ELF-1 (cell line): ENCODE data around the gene A2M.

Experiments
- DNase-seq: peaks from one replicate; pipeline ENCODE4 v3.0.0-alpha.2; 2016; ENCODE audit warnings: low read depth, low spot score

A2M gene

GRCh38 chr12:9039397-9039977 lies 76.2 kb downstream of the A2M start:
- no peak for DNase-seq

GRCh38 chr12:9037431-9037830 lies 78.3 kb downstream of the A2M start:
- DNase-seq, result no peak

- DNase-seq, result no peak
These were observed 79.5 kb downstream of the A2M start for GRCh38 chr12:9036227-9036626.

- no peak for DNase-seq
These were observed 81.6 kb downstream of the A2M start for GRCh38 chr12:9034095-9034494.

- DNase-seq, result no peak
These were observed 82.3 kb downstream of the A2M start for GRCh38 chr12:9033265-9033887.

GRCh38 chr12:9032202-9032964 lies 83.3 kb downstream of the A2M start:
- DNase-seq, result no peak

- DNase-seq, result no peak
These were observed 84.9 kb downstream of the A2M start for GRCh38 chr12:9030776-9031175.

- no peak for DNase-seq
These were observed 88.3 kb downstream of the A2M start for GRCh38 chr12:9027161-9028059.

- no peak for DNase-seq
These were observed 91.2 kb downstream of the A2M start for GRCh38 chr12:9024512-9024911.

GRCh38 chr12:9022592-9022991 lies 93.1 kb downstream of the A2M start:
- DNase-seq, result no peak
